ENCODE results near the gene GHR. TPM values are rescaled to one million over a fixed set of nuclear protein-coding genes. Genes with fewer than 3 reads are reported as not detected.

GHR gene
- polyA plus RNA-seq, 1 experiment = 0.63 TPM

- ChIA-PET CTCF (interaction anchor here (0.5 to 4.9 kb wide), 21 partner anchors 10 to 965 kb away, joined by 3 to 35 read pairs (median 4); partner anchors contain the start of gene GHR), POLR2A (no interaction called here)
- H3K4me3 ChIP-seq (ENCODE audit: low read depth, low read length) = no peak overlapping the region
- peak; percentile 77 for TF ChIP-seq CTCF (IDR thresholded peaks at IDR 0.05; ENCODE audit: low read depth, low read length)
- DNase-seq (ENCODE audit: low read depth, low spot score) = no peak
- no peaks in the 10 kb centered on the region; the same call in 1 of the 2 replicates for H3K9me3 ChIP-seq (ENCODE audit: control insufficient read depth, insufficient read depth, low read length)
- H3K27ac ChIP-seq (ENCODE audit: low read depth, low read length) = no peak overlapping the region
- no peaks in the 10 kb centered on the region for H3K27me3 ChIP-seq (ENCODE audit: control insufficient read depth, insufficient read depth, low read length)
These were observed 160.1 kb downstream of the GHR start for GRCh38 chr5:42583322-42583721.

- TF ChIP-seq CTCF (IDR thresholded peaks at IDR 0.05; ENCODE audit: low read depth, low read length) = no peak
- Histone ChIP-seq H3K27me3 (ENCODE audit: control insufficient read depth, insufficient read depth, low read length) (no peaks in the 10 kb centered on the region), H3K27ac (ENCODE audit: low read depth, low read length) (no peak overlapping the region), H3K4me3 (ENCODE audit: low read depth, low read length) (no peak overlapping the region), H3K9me3 (ENCODE audit: control insufficient read depth, insufficient read depth, low read length) (no peaks in the 10 kb centered on the region; the same call in 1 of the 2 replicates)
- DNase-seq (ENCODE audit: low read depth, low spot score) = no peak
- CTCF ChIA-PET = interaction anchor here (4.9 kb wide), 1 partner anchor 7 kb away, joined by 34 read pairs; no protein-coding TSS in a partner anchor
- POLR2A ChIA-PET = no interaction called here
These were observed 163.4 kb downstream of the GHR start for GRCh38 chr5:42586625-42587024.

- Histone ChIP-seq H3K9me3 (ENCODE audit: control insufficient read depth, insufficient read depth, low read length) (no peaks in the 10 kb centered on the region; the same call in 1 of the 2 replicates), H3K27me3 (ENCODE audit: control insufficient read depth, insufficient read depth, low read length) (no peaks in the 10 kb centered on the region), H3K4me3 (ENCODE audit: low read depth, low read length) (no peak overlapping the region), H3K27ac (ENCODE audit: low read depth, low read length) (no peak overlapping the region)
- CTCF ChIA-PET = no interaction called here
- no peak for DNase-seq (ENCODE audit: low read depth, low spot score)
- POLR2A ChIA-PET = no interaction called here
- TF ChIP-seq CTCF (IDR thresholded peaks at IDR 0.05; ENCODE audit: low read depth, low read length) = no peak
These were observed 164.0 kb downstream of the GHR start for GRCh38 chr5:42587096-42587723.

GRCh38 chr5:42590566-42590965 is 167.3 kb downstream of the GHR start:
- TF ChIP-seq CTCF (IDR thresholded peaks at IDR 0.05; ENCODE audit: low read depth, low read length) = no peak
- POLR2A ChIA-PET = no interaction called here
- Histone ChIP-seq H3K27ac (ENCODE audit: low read depth, low read length) (no peak overlapping the region), H3K27me3 (ENCODE audit: control insufficient read depth, insufficient read depth, low read length) (no peaks in the 10 kb centered on the region), H3K4me3 (ENCODE audit: low read depth, low read length) (no peak overlapping the region), H3K9me3 (ENCODE audit: control insufficient read depth, insufficient read depth, low read length) (no peaks in the 10 kb centered on the region)
- CTCF ChIA-PET = interaction anchor here (5.9 kb wide), 1 partner anchor 7 kb away, joined by 34 read pairs; no protein-coding TSS in a partner anchor
- no peak for DNase-seq (ENCODE audit: low read depth, low spot score)

GRCh38 chr5:42591015-42591414 is 167.8 kb downstream of the GHR start:
- CTCF ChIA-PET = interaction anchor here (5.9 kb wide), 1 partner anchor 7 kb away, joined by 34 read pairs; no protein-coding TSS in a partner anchor
- DNase-seq (ENCODE audit: low read depth, low spot score) = no peak
- POLR2A ChIA-PET = no interaction called here
- no peak overlapping the region for H3K27ac ChIP-seq (ENCODE audit: low read depth, low read length)
- H3K4me3 ChIP-seq (ENCODE audit: low read depth, low read length) = no peak overlapping the region
- no peaks in the 10 kb centered on the region for H3K27me3 ChIP-seq (ENCODE audit: control insufficient read depth, insufficient read depth, low read length)
- H3K9me3 ChIP-seq (ENCODE audit: control insufficient read depth, insufficient read depth, low read length) = no peaks in the 10 kb centered on the region
- TF ChIP-seq CTCF (IDR thresholded peaks at IDR 0.05; ENCODE audit: low read depth, low read length) = no peak
